Measurements from ENCODE around the gene CLBA1.

DNA sequence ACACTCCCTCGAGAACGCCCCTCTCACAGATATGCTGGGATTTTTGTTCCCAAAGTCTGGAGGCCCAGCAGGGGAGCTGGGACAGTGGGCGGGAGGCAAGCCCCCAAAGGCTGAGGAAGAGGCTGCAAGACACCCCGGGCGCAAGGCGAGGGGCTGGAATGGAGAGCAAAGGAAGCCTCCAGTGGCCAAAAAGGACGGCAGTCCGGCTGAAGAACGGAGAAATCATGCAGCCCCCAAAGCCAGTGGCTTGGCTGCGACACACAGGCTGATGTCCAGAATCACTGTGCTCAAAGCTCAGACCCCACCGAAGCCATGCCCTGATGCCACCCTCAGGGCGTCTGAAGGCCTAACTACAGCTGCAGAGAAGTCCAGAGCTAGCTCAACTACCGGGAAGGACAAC is 10.9 kb downstream of the CLBA1 start:
- TF ChIP-seq EZH2 (IDR thresholded peaks at IDR 0.05; ENCODE audit: insufficient read depth, poor library complexity, severe bottlenecking) (no peak), EZH2phosphoT487 (IDR thresholded peaks at IDR 0.05; ENCODE audit: insufficient read depth, low read depth) (no peak)

Data from GM23248 (cell line).